ENCODE data around the gene MED15.

MED15 gene

DNA sequence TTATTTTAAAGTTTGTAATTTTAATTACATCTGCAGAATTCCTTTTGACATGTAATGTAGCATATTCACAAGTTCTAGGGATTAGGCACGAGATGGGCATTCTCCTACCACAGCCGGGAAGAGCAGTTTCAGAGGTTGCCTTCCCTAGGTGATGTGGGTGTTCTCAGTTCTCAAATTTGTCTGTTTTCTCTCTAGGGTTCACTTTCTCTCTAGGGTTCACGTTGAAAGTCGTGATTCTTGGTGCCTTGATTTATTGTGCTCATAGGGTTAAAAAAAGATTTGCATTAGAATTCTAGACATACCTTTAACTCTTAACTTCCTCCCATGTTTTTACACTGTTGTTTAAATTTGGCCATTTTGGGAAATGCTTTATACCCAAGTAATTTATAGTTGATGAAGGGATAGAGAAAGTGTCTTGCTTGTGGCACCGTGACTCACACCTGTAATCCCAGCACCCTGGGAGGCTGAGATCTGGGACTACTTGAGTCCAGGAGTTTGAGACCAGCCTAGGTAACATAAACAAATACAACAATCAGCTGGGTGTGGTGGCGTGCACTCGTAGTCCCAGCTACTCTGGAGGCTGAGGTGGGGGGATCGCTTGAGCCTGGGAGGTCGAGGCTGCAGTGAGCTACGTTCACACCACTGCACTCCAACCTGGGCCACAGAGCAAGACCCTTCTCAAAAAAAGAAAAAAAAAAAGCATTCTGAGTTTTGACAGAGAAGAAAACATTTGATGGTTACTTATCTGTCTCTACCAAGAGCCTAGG is 3.6 kb downstream of the MED15 start:
- DNase-seq = no peak

- DNase-seq = no peak
These were observed 4.3 kb downstream of the MED15 start for GRCh38 chr22:20511578-20512229.

GRCh38 chr22:20514658-20515406 is 7.4 kb downstream of the MED15 start:
- DNase-seq = peak; percentile 36

- no peak for DNase-seq
These were observed 9.0 kb downstream of the MED15 start for GRCh38 chr22:20516399-20516798.

DNA sequence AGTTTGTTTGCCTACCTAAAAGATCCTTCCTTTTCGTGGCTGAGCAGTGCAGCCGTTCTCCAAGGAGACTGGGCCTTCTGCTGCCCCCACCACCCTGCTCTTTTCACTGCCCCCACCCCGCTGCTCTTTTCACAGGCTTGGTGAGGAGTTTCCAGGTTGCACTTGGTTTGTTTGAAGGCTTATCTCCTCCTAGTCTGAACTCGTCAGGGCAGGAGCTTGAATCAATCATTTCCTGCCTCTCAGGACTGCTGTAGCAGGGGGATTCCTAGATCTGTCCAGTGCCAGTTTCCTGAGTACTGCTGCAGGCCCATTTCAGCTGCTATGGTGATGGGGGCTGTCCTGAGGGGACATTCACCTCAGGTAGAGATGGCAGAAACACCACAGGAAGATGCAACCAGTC is 10.0 kb downstream of the MED15 start:
- DNase-seq = no peak

DNA sequence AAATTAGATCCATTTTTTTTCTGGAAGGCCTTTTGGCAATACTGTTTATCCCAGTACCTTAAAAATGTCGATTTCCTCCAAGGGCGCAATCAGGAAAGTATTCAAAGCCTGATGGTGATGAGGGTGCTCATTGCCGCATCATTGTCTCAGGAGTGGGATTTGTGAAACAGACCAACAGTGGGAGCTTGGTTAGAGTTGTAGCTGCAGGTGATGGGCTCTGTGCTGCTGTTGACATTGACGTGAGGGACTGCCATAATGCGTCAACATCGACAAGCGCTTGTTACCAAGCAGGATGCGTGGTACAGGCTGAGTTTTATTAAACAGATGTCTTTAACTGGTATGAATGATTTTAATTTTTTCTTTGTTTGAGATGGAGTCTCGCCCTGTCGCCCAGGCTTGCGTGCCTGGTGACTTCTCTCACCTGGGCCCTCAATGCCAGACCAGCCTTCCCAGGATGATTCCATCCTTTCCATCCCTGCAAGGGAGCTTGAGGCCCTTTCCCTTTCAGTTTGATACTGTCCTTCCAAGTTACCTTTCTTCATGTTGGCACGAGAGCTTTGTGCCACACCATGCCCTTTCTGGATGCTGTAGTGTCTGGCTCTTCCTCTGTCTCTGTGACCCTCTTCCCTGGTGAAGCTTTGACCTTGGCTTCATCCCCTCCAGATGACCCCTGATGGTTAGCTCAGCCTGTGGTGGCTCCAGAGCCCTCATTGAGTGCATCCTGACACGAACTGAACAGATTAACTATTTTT is 10.6 kb downstream of the MED15 start:
- DNase-seq = no peak

- no peak for DNase-seq
These were observed 12.1 kb downstream of the MED15 start for GRCh38 chr22:20519558-20519957.

GRCh38 chr22:20520093-20520511 is 12.7 kb downstream of the MED15 start:
- DNase-seq = peak; percentile 36

DNA sequence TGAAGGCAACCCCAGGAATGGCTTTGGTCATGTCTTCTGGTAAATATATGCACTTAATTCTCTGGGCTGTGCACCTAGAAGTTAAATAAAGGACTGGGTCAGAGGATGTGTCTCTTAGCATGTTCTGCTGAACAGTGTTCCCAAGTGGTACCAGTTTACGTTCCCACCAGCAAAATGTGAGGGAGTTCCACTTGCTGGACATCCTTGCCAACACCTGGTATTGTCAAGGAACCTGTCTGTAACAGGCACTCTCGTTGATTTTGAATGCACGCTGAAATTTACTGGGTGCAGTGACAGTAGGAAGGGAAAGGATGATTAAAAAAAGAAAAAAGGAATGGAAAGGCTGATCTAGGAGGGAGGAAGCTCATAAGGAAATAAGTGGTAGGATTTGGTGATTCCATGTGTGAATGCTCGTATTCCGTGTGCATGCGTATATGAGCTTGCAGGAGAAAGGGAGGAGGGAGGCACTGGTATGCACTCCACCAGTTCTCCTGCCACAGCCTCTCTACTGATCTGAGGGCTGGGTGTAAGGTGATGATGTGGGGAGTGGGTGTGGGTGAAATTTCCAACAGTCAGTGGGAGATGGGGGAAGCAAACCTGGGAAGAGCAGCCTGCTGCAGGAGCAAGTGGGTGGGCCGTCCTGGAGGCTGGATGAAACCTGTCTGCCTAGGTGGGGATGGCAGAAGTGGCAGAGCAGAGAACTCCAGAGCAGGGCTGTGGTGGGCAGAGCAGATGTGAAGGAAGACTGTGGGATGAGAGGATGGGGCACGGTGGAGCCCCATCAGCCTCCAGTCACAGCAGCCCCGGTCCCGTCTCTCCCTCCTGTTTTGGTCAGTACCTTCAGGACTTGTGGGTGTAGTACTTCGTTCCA is 15.0 kb downstream of the MED15 start:
- DNase-seq = no peak

GRCh38 chr22:20523086-20523983 is 15.9 kb downstream of the MED15 start:
- peak; percentile 34 for DNase-seq

GRCh38 chr22:20524004-20524481 is 16.6 kb downstream of the MED15 start:
- DNase-seq = no peak

DNA sequence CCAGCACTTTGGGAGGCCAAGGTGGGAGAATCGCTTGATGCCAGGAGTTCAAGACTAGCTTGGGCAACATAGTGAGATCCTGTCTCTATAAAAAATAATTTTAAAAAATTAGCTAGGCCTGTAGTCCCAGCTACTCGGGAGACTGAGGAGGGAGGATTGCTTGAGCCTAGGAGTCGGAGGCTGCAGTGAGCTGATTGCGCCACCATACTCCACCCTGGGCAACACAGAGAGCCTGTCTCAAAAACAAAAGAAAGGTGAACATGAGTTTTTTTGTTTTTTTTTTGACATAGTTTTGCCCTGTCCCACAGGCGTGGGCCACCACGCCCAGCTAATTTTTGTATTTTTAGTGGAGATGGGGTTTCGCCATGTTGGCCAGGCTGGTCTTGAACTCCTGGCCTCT is 17.6 kb downstream of the MED15 start:
- no peak for DNase-seq

GRCh38 chr22:20526305-20526627 is 18.9 kb downstream of the MED15 start:
- no peak for DNase-seq

DNA sequence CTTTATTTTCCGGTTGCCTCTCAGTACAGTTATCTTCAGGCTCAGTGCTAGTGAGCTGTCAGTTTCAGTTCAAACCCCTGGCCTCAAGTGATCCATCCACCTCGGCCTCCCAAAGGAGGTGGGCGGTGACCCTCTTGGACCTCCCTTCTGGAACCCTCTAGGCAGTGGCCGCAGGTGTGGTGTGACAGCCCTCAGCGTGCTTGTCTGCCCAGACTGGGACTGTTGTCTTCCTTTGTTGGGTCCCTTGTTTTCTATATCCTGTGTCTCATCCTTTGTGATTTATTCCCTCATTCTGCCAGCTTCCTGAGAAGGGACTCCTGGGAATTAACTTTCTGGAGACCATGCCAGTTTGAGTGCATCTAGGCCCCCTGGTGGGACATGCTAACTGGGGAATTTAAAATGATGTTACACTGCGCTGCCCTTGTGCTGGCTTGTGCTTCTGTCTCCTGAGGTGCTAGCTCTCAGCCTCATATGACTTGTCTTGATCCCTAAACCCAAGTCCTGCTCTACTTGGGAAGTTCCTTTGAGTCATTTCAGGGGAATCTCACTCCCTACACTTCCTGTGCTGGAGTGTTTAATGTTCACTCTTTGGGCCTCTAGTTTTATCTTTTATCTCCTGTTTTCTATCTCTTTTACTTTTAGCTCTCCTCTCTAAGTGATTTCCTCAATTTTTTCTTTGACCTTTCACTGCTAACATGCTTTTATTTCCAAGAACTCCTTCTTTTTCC is 19.4 kb downstream of the MED15 start:
- DNase-seq = no peak

GRCh38 chr22:20528405-20528978 is 21.1 kb downstream of the MED15 start:
- DNase-seq = no peak

DNA sequence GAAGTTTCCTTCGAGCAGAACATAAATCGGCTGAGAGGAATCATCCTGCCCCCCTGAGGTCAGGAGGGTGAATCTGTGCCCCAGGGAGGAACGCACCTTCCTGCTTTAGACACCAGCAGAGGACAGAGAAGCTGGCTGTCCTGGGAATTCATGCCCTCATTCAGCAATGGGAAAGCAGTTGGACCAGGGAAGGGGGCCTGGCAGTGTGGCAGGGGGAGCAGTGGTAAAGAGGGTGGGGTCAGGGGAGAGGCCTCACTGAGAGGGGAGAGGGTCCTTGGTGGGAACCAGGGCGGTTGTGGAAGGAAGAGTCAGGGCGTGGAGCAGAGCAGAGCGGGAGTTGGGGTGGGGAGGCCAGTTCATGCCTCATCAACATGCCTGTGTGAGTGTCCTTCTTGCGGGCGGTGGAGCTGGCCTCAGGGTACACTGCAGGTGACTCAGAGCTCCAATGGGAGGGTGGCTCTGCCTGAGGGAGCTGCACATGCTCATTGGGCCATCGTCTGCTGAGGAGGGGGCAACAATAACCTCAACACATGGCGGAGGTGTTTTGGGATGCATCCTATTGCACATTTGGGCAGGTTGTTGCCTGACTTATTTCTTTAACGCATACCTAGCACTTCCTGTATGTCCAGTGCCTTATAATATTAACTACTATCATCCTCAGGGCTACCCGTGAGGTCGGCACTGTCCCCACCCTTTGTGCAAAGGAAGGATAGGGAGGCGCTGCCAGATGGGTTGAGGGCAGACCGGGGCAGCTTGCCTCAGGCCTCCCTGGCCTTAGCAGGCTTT is 23.2 kb downstream of the MED15 start:
- no peak for DNase-seq

GRCh38 chr22:20531154-20531403 is 23.7 kb downstream of the MED15 start:
- no peak for DNase-seq

GRCh38 chr22:20531404-20532201 is 24.2 kb downstream of the MED15 start:
- DNase-seq = no peak
